DOHH2 (cell line): ENCODE results near the gene GIPC3.

Experiments
- CTCF ChIP-seq: fragments of 200-600 bp; sonication (generic); IDR thresholded peaks from one replicate; pipeline ENCODE4 v1.5.1; 2014; ENCODE audit warnings: antibody characterized with exemption, mild to moderate bottlenecking, low read depth, low read length; ENCODE audit not compliant: poor library complexity, severe bottlenecking
- EZH2phosphoT487 ChIP-seq: fragments of 200-600 bp; sonication (generic); IDR thresholded peaks from 2 replicates; pipeline ENCODE4 v1.6.1; 2017; ENCODE audit warnings: borderline replicate concordance, mild to moderate bottlenecking, antibody characterized with exemption, low read length, moderate library complexity, mixed read lengths

DNA sequence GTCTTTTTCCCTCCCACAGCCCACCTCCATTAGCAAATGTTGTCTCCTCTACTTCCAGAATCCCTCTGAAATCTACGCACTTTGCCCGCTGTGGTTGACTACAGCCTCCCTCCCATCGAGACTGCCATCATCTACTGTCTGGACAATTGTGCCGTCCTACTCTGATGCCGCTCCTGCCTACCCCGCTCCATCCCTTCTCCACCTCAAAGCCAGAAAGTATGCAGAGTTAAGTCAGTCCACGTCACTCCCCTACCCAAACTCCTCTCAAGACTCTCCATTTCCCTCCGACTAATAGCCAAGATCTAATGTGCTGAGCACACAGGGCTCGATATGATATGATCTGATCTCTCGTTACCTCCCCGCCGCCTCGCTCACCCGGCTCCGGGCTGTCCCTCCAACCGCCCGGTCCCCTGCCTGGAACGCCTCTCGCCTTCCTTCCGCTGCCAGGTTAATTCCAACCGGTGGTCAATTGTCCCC is 40.8 kb downstream of the GIPC3 start:
- TF ChIP-seq CTCF (no peak), EZH2phosphoT487 (no peak)
